ENCODE results near the gene PACSIN3.
"Not testable (repeated sequence)": the region's sequence is repeated elsewhere in the genome, so short reads cannot be mapped to it uniquely, and the experiment has no call there.

The PACSIN3 gene

GRCh38 chr11:47186076-47186699 lies at the start of gene PACSIN3:
Gene PACSIN3, minus strand, starts transcription at chr11:47186434. Its CDS starts 3,707 bp downstream, at chr11:47182727.
- peak within 1 kb of the TSS; percentile 71 to 96 (median 84) for H3K27ac ChIP-seq
- H3K4me3 ChIP-seq: peak within 1 kb of the TSS; percentile 59 to 81 (median 70)

GRCh38 chr11:47235163-47235562 lies 48.9 kb upstream of the PACSIN3 start:
- Histone ChIP-seq H3K4me3 (no peak overlapping the region), H3K27ac (peak overlapping the region in 3 of 21 experiments; percentile 16 to 66 (median 19))

- H3K4me3 ChIP-seq: no peak overlapping the region
- H3K27ac ChIP-seq: peak overlapping the region in 4 of 21 experiments; percentile 19 to 66 (median 46)
These were observed 48.5 kb upstream of the PACSIN3 start for GRCh38 chr11:47234669-47235100.

- H3K4me3 ChIP-seq: no peak overlapping the region
These were observed 47.9 kb upstream of the PACSIN3 start for GRCh38 chr11:47233989-47234668.

GRCh38 chr11:47233051-47233450 lies 46.8 kb upstream of the PACSIN3 start:
- H3K4me3 ChIP-seq: no peak overlapping the region
- no peak overlapping the region for H3K27ac ChIP-seq

More at GRCh38 chr11:47233989-47234668, 47.9 kb upstream of the PACSIN3 start:
- peak overlapping the region in 10 of 21 experiments; percentile 8 to 66 (median 30) for H3K27ac ChIP-seq

GRCh38 chr11:47229161-47229560 lies 42.9 kb upstream of the PACSIN3 start:
- Histone ChIP-seq H3K27ac (no peak overlapping the region), H3K4me3 (no peak overlapping the region)

- Histone ChIP-seq H3K27ac (peak overlapping the region in 2 of 21 experiments; percentile 34 to 70), H3K4me3 (no peak overlapping the region)
These were observed 39.5 kb upstream of the PACSIN3 start for GRCh38 chr11:47225552-47226400.

- no peak overlapping the region for H3K27ac ChIP-seq
These were observed 36.5 kb upstream of the PACSIN3 start for GRCh38 chr11:47222696-47223095.

GRCh38 chr11:47220401-47220821 lies 34.2 kb upstream of the PACSIN3 start:
- Histone ChIP-seq H3K27ac (peak overlapping the region in 1 of 21 experiments; percentile 12), H3K4me3 (no peak overlapping the region)

More at GRCh38 chr11:47222696-47223095, 36.5 kb upstream of the PACSIN3 start:
- H3K4me3 ChIP-seq: no peak overlapping the region

GRCh38 chr11:47216121-47216798 lies 30.0 kb upstream of the PACSIN3 start:
- Histone ChIP-seq H3K4me3 (peak overlapping the region; percentile 49 to 71 (median 62)), H3K27ac (peak overlapping the region in 20 of 21 experiments; percentile 64 to 96 (median 92))

GRCh38 chr11:47215366-47215910 lies 29.2 kb upstream of the PACSIN3 start:
- Histone ChIP-seq H3K27ac (peak overlapping the region; percentile 74 to 96 (median 92)), H3K4me3 (peak overlapping the region; percentile 49 to 71 (median 62))

- peak overlapping the region; percentile 49 to 71 (median 62) for H3K4me3 ChIP-seq
These were observed 27.8 kb upstream of the PACSIN3 start for GRCh38 chr11:47213950-47214565.

GRCh38 chr11:47212938-47213337 lies 26.7 kb upstream of the PACSIN3 start:
- Histone ChIP-seq H3K4me3 (no peak overlapping the region), H3K27ac (peak overlapping the region in 1 of 21 experiments; percentile 92)

More at GRCh38 chr11:47213950-47214565, 27.8 kb upstream of the PACSIN3 start:
- H3K27ac ChIP-seq: peak overlapping the region; percentile 31 to 96 (median 92)

GRCh38 chr11:47208628-47209027 lies 22.4 kb upstream of the PACSIN3 start:
- Histone ChIP-seq H3K4me3 (no peak overlapping the region), H3K27ac (no peak overlapping the region)

- H3K4me3 ChIP-seq, H3K27ac ChIP-seq: not testable (repeated sequence)
These were observed 21.8 kb upstream of the PACSIN3 start for GRCh38 chr11:47208008-47208552.

GRCh38 chr11:47207459-47207858 lies 21.2 kb upstream of the PACSIN3 start:
- H3K4me3 ChIP-seq: no peak overlapping the region
- no peak overlapping the region for H3K27ac ChIP-seq

- H3K27ac ChIP-seq, H3K4me3 ChIP-seq: not testable (repeated sequence)
These were observed 20.3 kb upstream of the PACSIN3 start for GRCh38 chr11:47206577-47206976.

GRCh38 chr11:47204637-47204989 lies 18.4 kb upstream of the PACSIN3 start:
- H3K4me3 ChIP-seq: no peak overlapping the region
- H3K27ac ChIP-seq: peak overlapping the region in 10 of 21 experiments; percentile 3 to 52 (median 30)
